HUDEP-2 (cell line): ENCODE data around the gene SH3PXD2A.

Experiments used
- DNase-seq, 76 experiments: peaks; one replicate each; lab custom pipeline; 2025; ENCODE audit not compliant: unreplicated experiment in 76 of 76; lab: John Stamatoyannopoulos, UW

The SH3PXD2A gene

DNA sequence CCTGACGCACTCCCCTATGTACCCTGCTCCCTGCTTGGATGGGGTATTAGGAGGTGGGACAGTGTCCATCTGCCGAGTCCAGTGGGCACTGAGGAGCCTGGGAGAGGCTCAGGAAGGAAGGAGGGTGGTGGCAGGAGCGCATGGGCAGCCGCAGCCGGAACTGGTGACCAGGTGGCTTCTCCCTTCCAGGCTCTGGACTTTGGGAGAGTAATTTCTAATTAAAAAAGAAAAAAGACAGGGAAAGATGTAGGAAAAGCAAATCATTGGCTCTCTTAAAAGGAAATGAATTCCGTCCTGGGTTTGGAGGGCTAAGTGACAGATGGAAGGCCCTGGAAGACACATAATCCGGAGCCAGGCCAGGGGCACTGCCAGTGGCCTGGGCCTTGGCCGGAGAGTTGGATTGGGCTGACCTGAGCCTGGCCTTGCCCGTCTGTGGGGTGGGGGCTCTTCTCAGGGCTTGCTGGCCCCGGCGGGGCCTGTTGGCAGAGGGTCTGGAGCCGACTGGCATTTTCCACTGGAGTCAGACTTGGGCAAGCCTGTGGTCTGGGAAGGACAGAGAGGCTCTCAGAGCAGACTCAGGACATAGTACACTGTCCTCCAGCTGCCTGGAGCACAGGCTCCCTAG lies 298.9 kb downstream of the SH3PXD2A start:
- DNase-seq: no peak

GRCh38 chr10:103555712-103556111 lies 299.7 kb downstream of the SH3PXD2A start:
- no peak for DNase-seq

DNA sequence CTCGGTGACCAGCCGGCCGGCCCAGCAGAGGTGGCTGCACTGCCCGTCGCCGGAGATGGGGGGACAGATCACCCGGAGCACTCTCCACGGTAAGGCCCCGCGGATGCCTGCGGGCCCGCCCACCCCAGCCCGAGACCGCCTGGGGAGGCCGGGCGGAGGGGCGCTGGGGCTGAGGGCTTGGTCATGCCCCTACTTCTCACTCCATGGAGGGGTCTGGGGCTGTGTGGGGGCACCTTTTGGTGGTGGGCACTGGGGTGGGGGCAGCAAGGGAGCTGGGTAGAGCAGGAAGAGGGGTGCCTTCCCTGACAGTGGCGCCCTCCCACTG lies 300.1 kb downstream of the SH3PXD2A start:
- DNase-seq: no peak

DNA sequence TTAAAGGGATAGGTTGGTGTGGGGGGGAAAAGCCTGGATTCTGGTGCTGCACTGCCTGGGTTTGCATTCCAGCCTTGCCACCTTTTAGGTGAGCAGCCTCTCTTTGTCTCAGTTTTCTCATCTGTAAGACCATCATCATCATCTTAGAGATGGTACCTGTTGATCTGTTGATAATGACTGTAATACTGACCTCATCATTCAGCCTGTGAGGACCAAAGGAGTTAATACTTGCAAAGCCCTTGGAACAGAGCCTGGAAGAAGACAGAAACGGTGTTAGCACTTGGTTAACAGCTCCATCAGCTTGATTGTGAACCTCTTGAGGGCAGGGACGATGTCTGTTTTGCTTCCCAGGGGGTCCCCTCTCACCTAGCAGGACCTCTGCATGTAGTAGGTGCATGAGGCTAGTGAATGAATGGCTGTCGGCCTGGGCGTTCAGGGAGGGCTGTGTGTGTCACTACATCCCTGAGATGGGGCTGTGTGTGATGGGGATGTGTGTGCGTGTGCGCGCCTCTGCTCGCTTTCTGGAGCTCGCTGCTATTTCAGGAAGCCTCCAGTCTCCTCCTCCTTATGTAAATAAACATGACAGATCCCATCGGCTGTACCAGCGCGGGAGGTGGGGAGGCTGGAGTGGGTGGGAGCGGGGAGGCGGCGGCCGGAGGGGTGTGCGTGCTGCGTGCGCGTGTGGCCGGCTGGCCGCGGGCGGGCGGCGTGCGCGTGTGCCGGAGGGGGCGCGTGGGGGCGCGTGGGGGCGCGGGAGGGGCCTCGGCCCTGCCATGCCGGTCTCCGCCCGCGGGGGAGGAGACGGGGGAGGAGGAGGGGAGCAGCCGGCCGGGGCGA lies 300.7 kb downstream of the SH3PXD2A start:
- DNase-seq: peak in 5 of 76 experiments; percentile 6 to 18 (median 9)

DNA sequence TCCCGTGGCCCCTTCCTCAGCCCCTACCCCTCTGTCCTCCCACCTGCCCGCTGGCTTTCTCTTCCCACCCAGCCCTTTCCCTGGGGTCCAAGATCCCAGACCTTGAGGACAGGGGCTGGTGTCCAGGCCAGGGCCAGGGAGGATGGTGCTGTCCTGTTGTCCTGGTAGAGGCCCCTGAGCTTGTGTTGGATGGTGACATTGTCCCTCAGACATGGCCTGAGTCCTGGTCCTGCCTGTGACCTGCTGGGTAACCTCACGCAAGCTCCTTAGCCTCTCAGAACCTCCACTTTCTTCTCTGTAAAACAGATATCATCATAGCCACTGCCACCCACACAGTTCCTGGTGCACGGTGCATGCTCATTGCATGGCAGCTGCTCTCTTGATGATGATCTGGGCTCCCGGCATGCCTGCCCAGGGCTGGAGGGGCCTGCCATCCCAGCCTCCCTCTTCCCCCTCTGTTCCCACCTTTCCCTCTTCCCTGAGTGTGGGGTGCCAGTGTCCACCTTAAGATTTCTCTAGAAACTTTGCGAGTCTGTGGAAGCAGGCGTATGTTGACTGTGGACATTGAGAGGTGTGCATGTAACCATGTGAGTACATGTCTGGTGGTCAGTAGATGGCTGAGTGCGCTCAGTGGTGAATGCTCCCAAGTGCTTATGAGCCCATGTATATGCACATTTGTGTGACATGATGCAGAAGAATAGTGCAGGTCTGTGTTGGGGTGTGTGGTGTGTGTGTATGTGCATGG lies 301.5 kb downstream of the SH3PXD2A start:
- peak in 7 of 76 experiments; percentile 6 to 41 (median 19) for DNase-seq

- no peak for DNase-seq
Observed at GRCh38 chr10:103552856-103553742, 302.3 kb downstream of the SH3PXD2A start.

DNA sequence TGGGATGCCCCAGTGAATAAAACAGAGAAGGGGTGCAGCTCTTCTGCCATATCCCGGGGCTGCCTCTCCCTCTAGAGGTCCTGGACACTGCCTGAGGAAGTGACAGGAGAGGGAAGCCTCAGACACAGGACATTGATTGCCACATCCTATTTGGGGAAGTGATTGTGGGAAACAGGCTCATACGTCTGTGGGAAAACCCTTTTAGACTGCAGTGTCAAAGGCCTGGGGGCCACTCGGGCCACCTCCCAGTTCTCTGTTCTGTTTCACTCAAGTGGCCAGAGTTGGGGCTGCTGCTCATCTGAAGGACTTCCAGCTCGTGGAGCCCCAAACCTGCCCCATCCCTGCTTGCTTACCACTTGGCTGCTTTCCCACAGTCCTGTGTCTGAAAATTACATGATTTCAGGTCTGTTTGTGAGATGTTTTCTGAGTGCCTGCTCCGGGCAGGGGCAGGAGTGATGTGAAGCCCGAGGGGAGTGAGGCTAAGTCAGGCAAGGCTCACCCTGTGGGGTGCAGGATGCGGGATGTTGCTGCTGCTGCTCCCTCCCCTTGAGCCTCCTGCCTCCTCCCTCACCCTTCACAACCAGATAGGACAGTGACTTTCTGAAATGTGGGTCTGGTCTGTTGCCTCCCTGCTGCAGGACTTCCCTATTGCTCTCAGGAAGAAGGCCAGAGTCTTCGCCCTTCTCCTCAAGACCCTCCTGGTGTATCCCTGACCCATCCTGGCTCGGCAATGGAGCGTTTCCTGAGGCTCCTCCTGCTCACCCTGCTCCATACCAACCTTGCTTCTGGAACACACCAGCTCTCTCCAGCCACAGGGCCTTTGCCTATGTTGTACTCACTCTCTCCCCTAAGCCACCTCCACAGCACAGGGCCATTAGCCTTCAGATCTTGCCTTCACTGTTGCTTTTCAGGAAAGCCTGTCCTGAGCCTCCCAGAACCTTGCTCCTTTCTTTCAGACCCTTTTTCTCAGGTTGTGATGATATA lies 303.5 kb downstream of the SH3PXD2A start:
- no peak for DNase-seq

DNA sequence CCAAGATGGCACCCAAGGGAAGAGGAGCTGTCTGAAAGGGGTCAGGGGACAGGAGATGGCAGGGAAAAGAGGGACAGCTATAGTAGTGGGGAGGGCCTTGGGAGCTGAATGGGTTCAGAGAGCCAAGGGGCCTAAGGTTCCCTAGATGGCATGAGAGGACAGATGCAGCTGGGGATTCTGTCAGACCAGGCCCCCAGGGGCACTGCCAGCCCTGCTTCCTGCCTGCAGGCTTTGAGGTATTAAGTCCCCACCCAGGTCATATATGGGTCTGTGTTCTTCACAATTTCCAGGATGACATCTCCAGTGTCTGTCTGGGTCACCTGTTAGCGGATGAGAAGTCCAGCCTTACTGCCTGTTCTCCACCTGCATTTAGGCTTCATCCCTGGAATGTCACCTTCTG lies 305.1 kb downstream of the SH3PXD2A start:
- no peak for DNase-seq

- DNase-seq: no peak
Observed at GRCh38 chr10:103549349-103549685, 306.1 kb downstream of the SH3PXD2A start.

GRCh38 chr10:103548581-103549348 lies 306.6 kb downstream of the SH3PXD2A start:
- DNase-seq: no peak

- no peak for DNase-seq
Observed at GRCh38 chr10:103548006-103548405, 307.4 kb downstream of the SH3PXD2A start.

DNA sequence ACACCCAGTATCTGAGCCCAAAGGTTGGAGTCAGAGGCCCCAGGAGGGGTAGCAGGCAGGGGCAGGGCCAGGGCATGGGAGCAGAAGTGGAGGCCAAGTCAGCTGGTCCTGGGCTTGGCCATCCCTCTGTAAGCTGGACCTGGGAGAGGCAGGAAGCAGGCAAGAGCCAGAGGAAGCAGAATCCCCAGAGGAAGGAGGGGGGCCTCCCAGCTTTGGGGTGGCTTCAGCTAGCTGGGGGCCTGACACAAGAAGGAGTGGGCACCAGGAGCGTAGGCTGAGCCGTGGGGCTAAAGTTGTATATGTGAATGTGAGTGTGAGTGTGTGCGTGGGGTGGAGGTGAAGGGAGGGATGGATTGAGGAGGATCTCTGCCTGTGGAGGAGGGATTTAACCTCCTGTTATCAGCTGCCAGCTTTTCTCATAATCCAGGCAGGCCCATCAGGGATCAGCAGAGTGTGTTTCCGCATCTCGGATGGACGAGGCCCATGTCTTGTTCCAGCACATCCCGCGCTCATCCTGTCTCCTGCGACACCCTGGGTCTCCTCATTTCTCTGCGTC lies 307.9 kb downstream of the SH3PXD2A start:
- DNase-seq: no peak

- no peak for DNase-seq
Observed at GRCh38 chr10:103546401-103546800, 309.0 kb downstream of the SH3PXD2A start.

DNA sequence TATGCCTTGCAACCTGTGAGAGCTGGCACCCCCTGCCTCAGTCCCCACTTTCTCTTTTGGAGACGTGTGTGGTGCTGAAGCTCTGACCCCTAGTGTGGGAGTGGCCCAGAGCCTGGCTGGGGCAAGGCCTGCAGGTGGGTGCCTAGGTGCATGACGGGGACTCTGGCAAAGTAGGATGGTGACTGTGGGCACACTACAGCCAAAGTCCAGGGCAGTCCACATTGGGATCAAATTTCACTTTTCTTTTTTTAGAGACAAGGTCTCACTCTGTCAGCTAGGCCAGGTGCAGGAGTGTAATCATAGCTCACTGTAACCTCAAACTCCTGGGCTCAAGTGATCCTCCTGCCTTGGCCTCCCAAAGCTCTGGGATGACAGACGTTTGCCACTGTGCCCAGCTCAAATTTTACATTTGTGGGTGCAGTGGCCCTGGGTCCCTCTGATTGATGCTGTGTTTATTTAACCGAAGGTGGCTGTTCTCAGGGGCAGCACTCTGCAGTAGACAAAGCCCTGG lies 309.6 kb downstream of the SH3PXD2A start:
- DNase-seq: no peak

DNA sequence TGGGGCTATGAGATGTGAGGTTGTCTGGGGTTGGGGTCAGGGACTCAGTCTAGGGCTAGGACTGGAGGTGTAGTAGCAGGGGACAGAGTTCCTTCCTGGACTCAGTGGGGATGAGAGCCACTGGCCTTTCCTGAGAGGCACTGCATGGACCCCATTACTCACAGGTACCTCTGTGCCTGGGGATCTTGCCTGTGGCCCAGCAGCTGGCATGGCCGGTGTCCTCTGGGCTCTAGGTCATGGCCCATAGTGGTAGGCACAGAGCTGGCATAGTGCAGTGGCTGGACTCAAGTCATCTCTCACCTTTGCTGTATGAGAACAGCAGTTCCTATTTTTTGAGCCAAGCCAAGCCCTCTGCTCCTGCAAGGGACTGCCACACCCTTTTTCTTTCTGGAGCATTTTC lies 310.0 kb downstream of the SH3PXD2A start:
- no peak for DNase-seq

DNA sequence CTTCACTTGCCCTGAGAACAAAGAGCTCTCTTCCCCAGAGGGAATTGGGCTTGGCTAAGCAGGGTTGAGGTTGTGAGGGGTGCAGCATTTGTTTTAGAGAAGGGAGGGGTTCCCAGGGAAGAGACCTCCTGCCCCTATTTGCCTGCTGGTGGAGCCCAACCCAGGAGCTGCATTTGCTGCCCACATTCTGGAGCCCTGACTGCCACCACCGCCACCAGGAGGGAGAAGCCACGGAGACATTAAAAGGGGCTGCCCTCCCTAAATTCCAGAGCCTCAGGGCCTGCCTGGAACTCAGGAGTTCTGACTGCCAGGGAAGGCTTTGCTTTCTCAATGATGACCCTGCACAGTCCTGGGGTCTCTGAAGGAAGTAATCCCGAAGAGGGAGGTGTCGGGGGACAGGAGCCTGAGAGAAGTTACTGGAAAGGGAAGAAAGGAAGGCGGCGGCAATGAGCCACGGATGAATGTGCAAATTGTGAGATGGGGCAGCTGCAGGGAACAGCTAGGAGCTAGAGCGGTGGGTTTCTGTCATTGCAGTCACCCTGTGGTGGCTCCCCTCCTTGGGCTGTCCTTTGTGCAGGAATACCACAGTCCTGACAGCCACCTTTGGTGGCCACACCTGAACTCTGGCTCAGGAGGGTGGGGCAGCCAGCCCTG lies 310.6 kb downstream of the SH3PXD2A start:
- no peak for DNase-seq
